ENCODE results near the gene SUFU.
"Not testable (repeated sequence)": the region's sequence is repeated elsewhere in the genome, so short reads cannot be mapped to it uniquely, and the experiment has no call there.

Gene SUFU

GRCh38 chr10:102480396-102480795, 23.4 kb upstream of the SUFU start:
- DNase-seq (ENCODE audit: low spot score): no peak

GRCh38 chr10:102484021-102484420, 19.8 kb upstream of the SUFU start:
- DNase-seq (ENCODE audit: low spot score): no peak

DNA sequence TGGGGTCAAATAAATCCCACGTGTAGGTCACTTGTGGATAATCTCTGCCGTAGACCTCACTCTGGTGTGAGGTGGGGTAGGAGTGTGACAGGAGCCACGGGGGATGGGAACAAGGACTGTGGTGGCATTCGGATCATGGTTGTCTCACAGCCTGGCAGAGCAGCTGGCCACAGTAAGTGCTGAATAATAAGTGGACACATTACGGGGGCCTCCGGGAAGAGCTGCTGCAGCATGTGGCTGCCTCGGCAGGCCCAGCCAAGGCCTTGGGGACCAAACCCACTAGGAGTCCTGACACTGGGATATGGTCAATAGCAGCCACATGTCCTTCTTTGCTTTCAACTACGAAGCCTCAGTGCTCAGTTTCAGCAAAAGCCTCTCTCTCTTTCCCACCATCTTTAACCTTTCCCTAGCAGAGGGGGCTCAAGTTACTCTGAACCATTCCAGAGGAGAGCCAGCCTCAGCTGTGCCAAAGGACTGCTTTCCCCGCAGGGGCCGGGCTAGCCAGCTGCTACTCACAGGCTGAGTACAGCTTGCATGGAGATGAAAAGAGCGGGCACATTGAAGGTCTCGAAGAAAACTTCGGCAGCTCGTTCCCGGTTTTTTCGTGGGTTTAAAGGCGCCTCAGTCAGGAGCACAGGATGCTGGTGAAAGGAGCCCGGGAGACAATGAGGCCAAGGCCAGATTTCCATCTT, 18.5 kb upstream of the SUFU start:
- no peak for DNase-seq (ENCODE audit: low spot score)

GRCh38 chr10:102491136-102491535, 12.6 kb upstream of the SUFU start:
- no peak for DNase-seq (ENCODE audit: low spot score)

DNA sequence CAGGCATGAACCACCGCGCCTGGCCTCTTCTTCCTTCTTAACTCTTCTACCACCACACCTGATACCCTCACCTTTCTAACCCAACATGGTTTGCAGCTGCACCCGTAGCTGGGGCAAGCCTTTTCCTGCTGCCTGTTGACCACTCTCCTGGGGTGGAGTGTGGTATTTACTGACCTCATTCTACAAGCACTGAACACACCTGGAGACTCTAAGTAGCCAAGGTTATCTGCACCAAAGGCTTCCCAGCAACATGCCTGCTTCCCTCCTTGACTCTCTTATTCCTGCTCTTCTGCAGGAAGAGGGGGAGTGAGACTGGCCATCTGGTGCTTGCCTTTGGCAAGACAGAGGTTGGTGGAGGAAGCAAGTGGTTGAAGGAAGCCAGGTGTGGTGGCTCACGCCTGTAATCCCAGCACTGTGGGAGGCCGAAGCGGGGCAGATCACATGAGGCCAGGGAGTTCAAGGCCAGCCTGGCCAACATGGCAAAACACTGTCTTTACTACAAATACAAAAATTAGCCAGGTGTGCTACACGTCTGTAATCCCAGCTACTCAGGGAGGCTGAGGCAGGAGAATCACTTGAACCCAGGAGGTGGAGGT, 11.3 kb upstream of the SUFU start:
- no peak for DNase-seq (ENCODE audit: low spot score)

- no peak for DNase-seq (ENCODE audit: low spot score)
Measured at GRCh38 chr10:102492983-102493382, 10.8 kb upstream of the SUFU start.

- DNase-seq (ENCODE audit: low spot score): no peak
Measured at GRCh38 chr10:102493771-102494170, 10.0 kb upstream of the SUFU start.

DNA sequence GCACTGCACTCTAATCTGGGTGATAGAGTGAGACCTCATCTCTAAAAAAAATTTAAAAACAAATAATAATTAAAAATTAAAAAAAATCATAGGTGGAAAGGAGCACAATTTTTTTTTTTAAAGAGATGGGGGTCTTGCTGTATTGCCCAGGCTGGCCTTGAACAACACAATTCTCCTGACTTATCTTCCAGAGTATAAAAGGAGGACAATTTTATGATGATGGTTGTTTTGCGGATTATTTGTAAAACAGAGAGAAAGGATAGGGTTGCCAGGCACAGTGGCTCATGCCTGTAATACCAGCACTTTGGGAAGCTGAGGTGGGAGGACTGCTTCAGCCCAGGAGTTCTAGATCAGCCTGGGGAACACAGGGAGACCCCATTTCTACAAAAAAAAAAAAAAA, 6.2 kb upstream of the SUFU start:
- DNase-seq (ENCODE audit: low spot score): no peak

DNA sequence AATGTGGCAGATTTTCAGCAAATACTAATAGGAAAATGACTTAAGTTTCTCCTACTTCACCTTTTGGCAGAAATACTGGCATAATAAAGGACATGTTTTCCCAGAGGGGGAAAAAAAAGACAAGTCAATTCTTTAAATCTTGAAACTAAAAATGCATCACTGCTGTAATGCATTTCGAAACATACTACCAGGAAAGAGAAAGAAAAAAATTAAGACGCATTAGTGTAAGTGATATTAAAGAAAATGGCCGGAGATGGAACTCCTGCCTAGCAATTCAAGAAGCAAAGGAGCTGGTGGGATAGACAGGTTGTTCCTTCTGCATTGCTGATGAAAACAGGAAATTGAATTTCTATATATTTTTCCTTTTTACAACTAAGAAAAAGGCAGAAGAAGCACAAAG, 4.4 kb upstream of the SUFU start:
- no peak for DNase-seq (ENCODE audit: low spot score)

DNA sequence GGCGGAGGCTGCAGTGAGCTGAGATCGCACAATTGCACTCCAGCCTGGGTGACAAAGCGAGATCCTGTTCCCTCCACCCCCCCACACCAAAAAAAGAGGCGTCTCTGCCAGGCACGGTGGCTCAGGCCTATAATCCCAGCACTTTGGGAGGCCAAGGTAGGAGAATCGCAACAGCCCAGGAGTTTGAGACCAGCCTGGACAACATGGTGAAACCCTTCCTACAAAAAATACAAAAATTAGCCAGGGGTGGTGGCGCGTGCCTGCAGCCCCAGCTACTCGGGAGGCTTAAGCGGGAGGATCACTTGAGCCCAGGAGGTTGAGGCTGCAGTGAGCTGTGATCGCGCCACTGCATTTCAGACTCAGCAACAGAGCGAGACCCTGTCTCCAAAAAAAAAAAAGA, 3.1 kb upstream of the SUFU start:
- DNase-seq (ENCODE audit: low spot score): not testable (repeated sequence)

GRCh38 chr10:102501201-102502028, 2.4 kb upstream of the SUFU start:
- peak; percentile 54 for DNase-seq (ENCODE audit: low spot score)

GRCh38 chr10:102502029-102502336, 1.8 kb upstream of the SUFU start:
- DNase-seq (ENCODE audit: low spot score): peak; percentile 99

GRCh38 chr10:102502337-102503151, 1.2 kb upstream of the SUFU start, which contains the start of gene ACTR1A:
ACTR1A (minus strand) TSS chr10:102502712; CDS start chr10:102502647, 65 bp downstream.
- DNase-seq (ENCODE audit: low spot score): peak; percentile 100

DNA sequence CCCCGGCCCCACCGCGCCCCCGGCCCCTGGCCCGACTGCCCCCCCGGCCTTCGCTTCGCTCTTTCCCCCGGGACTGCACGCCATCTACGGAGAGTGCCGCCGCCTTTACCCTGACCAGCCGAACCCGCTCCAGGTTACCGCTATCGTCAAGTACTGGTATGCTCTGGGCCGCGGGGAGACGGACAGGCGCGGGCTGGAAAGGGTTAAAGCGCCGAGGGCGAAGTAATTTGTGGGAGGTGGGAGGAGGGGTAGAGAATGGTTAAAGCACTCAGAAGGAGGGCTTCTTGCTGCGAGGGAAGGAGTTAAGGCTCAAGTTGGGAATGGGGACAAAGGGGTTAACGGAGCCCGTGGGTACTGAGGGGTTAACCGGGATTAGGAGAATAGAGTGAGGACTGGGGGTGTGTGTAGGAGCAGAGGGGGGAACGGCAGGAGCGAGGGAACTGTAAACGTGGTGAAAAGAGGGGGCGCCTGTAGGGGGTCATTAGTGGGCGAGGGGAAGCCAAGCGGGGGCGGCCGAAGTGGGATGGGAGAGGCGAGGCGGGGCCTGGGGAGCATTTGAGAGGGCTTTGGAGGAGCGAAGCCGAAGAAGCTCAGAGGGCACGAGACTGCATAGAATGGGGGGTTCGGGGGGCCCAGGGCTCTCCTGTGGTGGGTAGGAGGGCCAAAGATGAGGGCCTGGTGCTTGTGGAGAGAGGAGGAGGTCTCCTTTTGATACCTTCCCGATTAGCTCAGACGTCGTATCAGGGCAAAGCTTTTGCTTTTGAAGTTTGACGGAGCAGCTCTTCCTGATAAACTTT, 605 bp downstream of the SUFU start:
- DNase-seq (ENCODE audit: low spot score): peak; percentile 49

- DNase-seq (ENCODE audit: low spot score): no peak
Measured at GRCh38 chr10:102504976-102505300, 1.2 kb downstream of the SUFU start.

DNA sequence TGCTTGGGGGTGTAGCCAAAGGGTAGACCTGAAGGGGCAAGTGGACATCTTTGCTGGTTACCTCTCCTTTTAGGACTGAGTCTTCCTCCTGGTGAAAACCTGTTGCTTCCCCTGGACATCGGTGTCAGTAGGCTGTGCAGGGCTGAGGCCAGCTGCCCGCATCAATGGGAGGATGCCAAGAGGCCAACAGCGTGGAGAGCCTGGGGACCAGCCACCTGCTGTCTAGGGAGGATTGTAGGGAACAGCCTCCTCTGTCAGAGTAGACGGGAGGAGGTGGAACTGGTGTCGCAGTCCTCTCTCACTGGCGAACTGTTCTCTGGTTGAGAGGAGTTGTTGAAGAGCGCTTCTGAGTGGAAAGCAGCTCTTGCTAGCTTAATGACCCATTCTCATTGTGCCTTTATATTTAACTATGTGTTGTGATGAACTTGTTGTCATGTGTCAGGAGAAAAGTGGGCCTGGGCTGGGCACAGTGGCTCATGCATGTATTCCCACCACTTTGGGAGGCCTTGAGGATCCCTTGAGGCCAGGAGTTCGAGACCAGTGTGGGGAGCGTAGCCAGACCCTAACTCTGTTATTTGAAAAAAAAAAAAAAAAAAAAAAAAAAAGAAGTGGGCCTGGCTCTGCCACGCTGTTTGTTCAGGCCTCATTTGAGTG, 1.8 kb downstream of the SUFU start:
- no peak for DNase-seq (ENCODE audit: low spot score)

- DNase-seq (ENCODE audit: low spot score): no peak
Measured at GRCh38 chr10:102507521-102507920, 3.7 kb downstream of the SUFU start.

DNA sequence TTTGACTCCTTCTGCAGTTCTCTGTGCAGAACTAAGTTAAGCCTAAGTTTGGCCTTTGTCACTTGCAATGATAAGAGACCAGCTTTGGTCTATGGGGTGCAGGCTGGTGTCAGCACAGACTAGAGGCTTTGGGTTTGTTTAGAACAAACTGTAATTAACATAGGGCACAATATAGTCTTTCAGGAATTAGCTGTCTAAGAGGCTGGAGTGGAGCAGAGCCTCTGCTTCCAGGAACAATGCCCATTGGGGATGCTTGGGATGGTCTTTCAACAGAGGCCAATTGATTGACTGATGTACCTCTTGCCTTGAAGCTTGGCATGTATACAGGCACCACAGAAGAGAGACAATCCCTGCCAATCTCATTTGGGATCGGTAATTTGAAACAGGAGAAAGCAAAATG, 4.7 kb downstream of the SUFU start:
- DNase-seq (ENCODE audit: low spot score): no peak

- peak; percentile 18 for DNase-seq (ENCODE audit: low spot score)
Measured at GRCh38 chr10:102509387-102509786, 5.6 kb downstream of the SUFU start.

- DNase-seq (ENCODE audit: low spot score): no peak
Measured at GRCh38 chr10:102511583-102512274, 8.0 kb downstream of the SUFU start.

All from RKO (cell line).